Esophagus muscularis mucosa (tissue), 3 donors: Measurements from ENCODE around the gene OR1K1.

Source experiments
- POLR2A ChIP-seq: fragments of 450-650 bp; IDR thresholded peaks from one replicate; pipeline ENCODE4 v1.6.1; 2017; ENCODE audit warnings: antibody characterized with exemption, moderate library complexity, mild to moderate bottlenecking, low read depth
- TF ChIP-seq, protein P1 (sequence below), 3 experiments: fragments of 200-600 bp in 2 of 3; fragments of 450-650 bp in 1 of 3; sonication (generic) in 2 of 3; IDR thresholded peaks; one replicate each; pipeline ENCODE4 v1.5.1; 2017 to 2019; ENCODE audit warnings: antibody characterized with exemption in 3 of 3, mild to moderate bottlenecking in 2 of 3, moderate library complexity in 1 of 3

GRCh38 chr9:122785269-122785668, 14.7 kb upstream of the OR1K1 start:
- TF ChIP-seq, protein P1, sequence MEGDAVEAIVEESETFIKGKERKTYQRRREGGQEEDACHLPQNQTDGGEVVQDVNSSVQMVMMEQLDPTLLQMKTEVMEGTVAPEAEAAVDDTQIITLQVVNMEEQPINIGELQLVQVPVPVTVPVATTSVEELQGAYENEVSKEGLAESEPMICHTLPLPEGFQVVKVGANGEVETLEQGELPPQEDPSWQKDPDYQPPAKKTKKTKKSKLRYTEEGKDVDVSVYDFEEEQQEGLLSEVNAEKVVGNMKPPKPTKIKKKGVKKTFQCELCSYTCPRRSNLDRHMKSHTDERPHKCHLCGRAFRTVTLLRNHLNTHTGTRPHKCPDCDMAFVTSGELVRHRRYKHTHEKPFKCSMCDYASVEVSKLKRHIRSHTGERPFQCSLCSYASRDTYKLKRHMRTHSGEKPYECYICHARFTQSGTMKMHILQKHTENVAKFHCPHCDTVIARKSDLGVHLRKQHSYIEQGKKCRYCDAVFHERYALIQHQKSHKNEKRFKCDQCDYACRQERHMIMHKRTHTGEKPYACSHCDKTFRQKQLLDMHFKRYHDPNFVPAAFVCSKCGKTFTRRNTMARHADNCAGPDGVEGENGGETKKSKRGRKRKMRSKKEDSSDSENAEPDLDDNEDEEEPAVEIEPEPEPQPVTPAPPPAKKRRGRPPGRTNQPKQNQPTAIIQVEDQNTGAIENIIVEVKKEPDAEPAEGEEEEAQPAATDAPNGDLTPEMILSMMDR (IDR thresholded peaks at IDR 0.05), result no peak
- no peak for TF ChIP-seq POLR2A
